Measurements from ENCODE around the gene MAT1A.

DNA sequence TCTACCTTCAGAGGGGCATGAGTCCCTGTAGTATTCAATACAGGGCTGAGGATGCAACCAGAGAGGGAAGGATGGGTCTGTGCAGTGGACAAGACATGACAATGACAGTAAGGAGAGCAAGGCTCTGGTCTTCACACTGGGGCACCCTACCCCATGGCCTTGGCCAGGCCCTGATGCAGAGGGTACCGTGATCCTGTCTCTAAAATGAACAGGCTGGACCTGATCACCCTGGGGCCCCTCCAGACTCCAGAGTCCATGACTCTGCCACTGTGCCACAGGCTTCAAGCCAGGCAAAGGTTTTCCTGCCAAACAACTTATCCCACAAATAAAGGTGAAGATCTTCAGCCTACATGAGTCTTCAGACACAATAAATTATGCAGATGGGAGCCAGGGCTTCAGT lies 4.9 kb downstream of the MAT1A start:
- TF ChIP-seq EZH2 (IDR thresholded peaks at IDR 0.05; ENCODE audit: insufficient read depth, poor library complexity, severe bottlenecking) = no peak
- TF ChIP-seq EZH2phosphoT487 (IDR thresholded peaks at IDR 0.05; ENCODE audit: insufficient read depth, low read depth) = no peak
